ENCODE results near the gene SUN1. TPM values are rescaled to one million over a fixed set of nuclear protein-coding genes. Genes with fewer than 3 reads are reported as not detected.

The SUN1 gene
- total and polyA plus RNA-seq, 4 donors, result 24.8 to 162 (median 40.1) TPM

DNA sequence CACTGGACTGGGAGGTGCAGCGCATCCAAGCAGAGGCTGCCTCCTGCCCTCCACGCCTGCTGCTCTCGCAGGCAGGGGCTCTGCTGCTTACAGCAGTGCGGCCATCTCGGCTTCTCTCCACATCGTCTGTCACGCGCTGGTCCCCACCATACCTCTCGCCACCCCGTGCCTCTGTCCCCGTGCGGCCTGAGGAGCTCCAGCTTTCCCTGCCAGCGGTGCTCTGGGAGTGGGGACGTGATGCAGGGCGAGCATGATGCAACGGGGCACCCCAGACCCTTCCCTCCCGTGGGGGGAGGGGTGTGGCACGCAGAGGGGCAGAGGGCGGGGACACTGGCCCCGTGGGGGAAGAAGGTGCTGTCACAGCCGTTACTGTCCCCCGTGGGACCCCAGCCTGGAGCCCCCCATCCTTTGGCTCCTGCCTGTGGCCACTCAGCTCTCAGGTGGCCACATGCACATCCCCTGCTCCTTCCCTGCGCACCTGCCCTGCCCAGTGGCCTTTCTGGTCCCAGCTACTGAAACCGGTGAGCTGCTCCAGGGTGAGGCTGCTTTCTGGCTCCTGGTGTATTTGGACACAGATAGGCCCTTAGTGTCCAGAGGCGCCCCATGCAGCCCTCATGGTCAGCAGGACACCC lies 53.1 kb downstream of the SUN1 start (continued):
- no peak for TF ChIP-seq FOXA1 (IDR thresholded peaks at IDR 0.05)

DNA sequence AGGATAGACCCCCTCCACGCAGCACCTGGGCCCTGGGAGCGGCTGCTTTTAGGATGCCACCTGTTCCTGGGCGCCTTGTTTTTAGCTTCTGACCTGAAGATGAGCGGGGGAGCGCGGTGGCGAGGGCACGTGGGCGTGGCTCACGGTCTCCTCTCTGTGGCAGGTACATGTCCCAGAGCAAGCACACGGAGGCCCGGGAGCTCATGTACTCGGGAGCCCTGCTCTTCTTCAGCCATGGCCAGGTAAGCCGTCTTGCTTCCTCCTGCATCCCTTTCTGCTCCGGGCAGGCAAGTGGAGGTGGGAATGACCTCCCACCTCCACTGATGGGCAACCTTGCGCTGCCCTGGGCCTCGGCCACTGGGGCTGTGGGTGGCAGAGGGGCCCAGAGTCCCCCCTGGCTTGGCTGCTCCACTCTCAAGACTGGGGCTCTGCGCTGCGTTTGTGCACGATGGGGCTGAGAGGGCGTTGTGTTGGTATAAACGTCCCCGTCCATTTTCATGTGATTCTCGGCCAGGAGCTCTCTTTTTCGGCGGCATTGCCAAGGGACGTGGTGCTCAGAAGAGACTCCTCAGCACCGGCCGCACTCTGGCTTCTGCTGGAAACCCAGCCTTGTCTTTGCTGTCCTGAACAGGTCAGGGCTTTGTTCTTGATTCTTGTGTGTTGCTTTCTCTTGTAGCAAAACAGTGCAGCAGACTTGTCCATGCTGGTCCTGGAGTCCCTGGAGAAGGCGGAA lies 53.8 kb downstream of the SUN1 start:
- no peak overlapping the region for H3K4me3 ChIP-seq (ENCODE audit: low read depth in 1 of 3, low read length in 3 of 3)
- H3K9ac ChIP-seq (ENCODE audit: low read depth in 1 of 2, low read length in 2 of 2), result no peak overlapping the region
- no peaks in the 10 kb centered on the region for H3K27me3 ChIP-seq (ENCODE audit: control insufficient read depth in 4 of 4, insufficient read depth in 4 of 4, low read length in 3 of 4)
- peaks cover 3 to 9% (median 6%) of the 10 kb centered on the region in 4 donors for H3K36me3 ChIP-seq (ENCODE audit: control insufficient read depth in 4 of 4, insufficient read depth in 3 of 4, low read depth in 1 of 4, low read length in 3 of 4)
- DNase-seq (ENCODE audit: low spot score), result no peak
- TF ChIP-seq FOXA1 (IDR thresholded peaks at IDR 0.05) (no peak), JUND (IDR thresholded peaks at IDR 0.05) (no peak), GABPA (IDR thresholded peaks at IDR 0.05 in 1 of 2, conservative IDR thresholded peaks at IDR 0.05 in 1 of 2) (no peak), YY1 (IDR thresholded peaks at IDR 0.05) (no peak), RAD21 (IDR thresholded peaks at IDR 0.05) (no peak), RXRA (IDR thresholded peaks at IDR 0.05) (no peak), HNF4A (conservative IDR thresholded peaks at IDR 0.05) (no peak), TAF1 (conservative IDR thresholded peaks at IDR 0.05) (no peak), SP1 (IDR thresholded peaks at IDR 0.05) (no peak), FOXA2 (IDR thresholded peaks at IDR 0.05) (no peak), EGR1 (IDR thresholded peaks at IDR 0.05; ENCODE audit: low read depth in 2 of 2) (no peak)
- TF ChIP-seq, protein P1, sequence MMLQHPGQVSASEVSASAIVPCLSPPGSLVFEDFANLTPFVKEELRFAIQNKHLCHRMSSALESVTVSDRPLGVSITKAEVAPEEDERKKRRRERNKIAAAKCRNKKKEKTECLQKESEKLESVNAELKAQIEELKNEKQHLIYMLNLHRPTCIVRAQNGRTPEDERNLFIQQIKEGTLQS (IDR thresholded peaks at IDR 0.05), result no peak
- TF ChIP-seq, protein P2, sequence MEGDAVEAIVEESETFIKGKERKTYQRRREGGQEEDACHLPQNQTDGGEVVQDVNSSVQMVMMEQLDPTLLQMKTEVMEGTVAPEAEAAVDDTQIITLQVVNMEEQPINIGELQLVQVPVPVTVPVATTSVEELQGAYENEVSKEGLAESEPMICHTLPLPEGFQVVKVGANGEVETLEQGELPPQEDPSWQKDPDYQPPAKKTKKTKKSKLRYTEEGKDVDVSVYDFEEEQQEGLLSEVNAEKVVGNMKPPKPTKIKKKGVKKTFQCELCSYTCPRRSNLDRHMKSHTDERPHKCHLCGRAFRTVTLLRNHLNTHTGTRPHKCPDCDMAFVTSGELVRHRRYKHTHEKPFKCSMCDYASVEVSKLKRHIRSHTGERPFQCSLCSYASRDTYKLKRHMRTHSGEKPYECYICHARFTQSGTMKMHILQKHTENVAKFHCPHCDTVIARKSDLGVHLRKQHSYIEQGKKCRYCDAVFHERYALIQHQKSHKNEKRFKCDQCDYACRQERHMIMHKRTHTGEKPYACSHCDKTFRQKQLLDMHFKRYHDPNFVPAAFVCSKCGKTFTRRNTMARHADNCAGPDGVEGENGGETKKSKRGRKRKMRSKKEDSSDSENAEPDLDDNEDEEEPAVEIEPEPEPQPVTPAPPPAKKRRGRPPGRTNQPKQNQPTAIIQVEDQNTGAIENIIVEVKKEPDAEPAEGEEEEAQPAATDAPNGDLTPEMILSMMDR (IDR thresholded peaks at IDR 0.05; ENCODE audit: low read depth, low read length, missing input control), result no peak
- peaks cover 39 to 77% (median 60%) of the 10 kb centered on the region in 4 donors for H3K4me1 ChIP-seq (ENCODE audit: control insufficient read depth in 4 of 4, insufficient read depth in 4 of 4, low read length in 3 of 4)
- H3K27ac ChIP-seq (ENCODE audit: low read depth in 1 of 2, low read length in 2 of 2), result peak overlapping the region; percentile 84 to 88
- WGBS, result 89% methylated on average over 30 of the region's 30 CpGs
- no peaks in the 10 kb centered on the region for H3K9me3 ChIP-seq (ENCODE audit: control insufficient read depth in 4 of 4, low read length in 3 of 4)

DNA sequence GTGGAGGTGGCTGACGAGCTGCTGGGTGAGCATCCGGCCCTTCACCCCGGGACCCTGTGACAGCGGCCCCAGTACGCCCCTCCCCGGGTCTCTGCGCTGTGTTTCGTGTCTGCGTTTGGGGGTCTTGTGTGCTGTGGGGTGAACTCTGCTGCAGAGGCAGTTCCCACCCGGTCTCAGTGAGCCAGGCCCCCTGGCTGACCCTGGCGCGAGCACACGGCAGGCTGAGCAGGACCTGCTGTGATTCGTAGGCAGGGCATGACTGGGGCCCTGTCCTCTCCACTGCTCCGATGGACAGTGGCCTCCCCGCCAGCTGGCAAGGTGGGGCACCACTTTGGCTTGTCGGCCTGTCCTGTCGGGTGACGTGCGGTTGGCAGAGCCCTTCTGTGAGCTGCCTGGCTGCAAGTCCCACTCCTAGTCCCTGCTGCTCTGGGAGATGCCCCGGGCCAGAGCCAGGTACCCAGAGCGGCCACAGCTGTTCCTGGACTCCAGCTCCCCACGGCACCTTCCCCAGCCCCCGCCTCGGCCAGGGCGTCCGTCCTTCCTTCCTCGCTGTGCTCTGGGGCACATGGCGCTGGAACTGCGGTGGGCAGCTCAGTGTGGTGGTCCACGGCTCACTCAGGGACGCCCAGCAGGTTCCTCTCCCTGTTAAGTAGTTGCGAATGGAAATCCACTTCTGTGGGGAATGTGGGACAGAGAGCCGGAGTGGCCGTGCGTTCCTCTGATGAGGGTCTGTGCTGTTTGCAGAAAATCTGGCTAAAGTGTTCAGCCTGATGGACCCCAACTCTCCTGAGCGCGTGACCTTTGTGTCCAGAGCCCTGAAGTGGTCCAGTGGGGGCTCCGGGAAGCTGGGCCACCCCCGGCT lies 54.6 kb downstream of the SUN1 start:
- Histone ChIP-seq H3K4me3 (ENCODE audit: low read depth in 1 of 3, low read length in 3 of 3) (no peak overlapping the region), H3K27me3 (ENCODE audit: control insufficient read depth in 4 of 4, insufficient read depth in 4 of 4, low read length in 3 of 4) (no peaks in the 10 kb centered on the region), H3K36me3 (ENCODE audit: control insufficient read depth in 4 of 4, insufficient read depth in 3 of 4, low read depth in 1 of 4, low read length in 3 of 4) (peaks cover 11 to 17% (median 13%) of the 10 kb centered on the region in 4 donors), H3K27ac (ENCODE audit: low read depth in 1 of 2, low read length in 2 of 2) (peak overlapping the region; percentile 84 to 88), H3K9me3 (ENCODE audit: control insufficient read depth in 4 of 4, low read length in 3 of 4) (no peaks in the 10 kb centered on the region), H3K4me1 (ENCODE audit: control insufficient read depth in 4 of 4, insufficient read depth in 4 of 4, low read length in 3 of 4) (peaks cover 37 to 72% (median 58%) of the 10 kb centered on the region in 4 donors), H3K9ac (ENCODE audit: low read depth in 1 of 2, low read length in 2 of 2) (no peak overlapping the region)
- WGBS, result 78% methylated on average over 40 of the region's 40 CpGs
- DNase-seq (ENCODE audit: low spot score), result no peak
- no peak for TF ChIP-seq TAF1 (conservative IDR thresholded peaks at IDR 0.05)
- TF ChIP-seq JUND (IDR thresholded peaks at IDR 0.05), result no peak
- TF ChIP-seq EGR1 (IDR thresholded peaks at IDR 0.05; ENCODE audit: low read depth in 2 of 2), result no peak
- TF ChIP-seq FOXA1 (IDR thresholded peaks at IDR 0.05), result no peak
- TF ChIP-seq FOXA2 (IDR thresholded peaks at IDR 0.05), result no peak
- TF ChIP-seq, protein P3, sequence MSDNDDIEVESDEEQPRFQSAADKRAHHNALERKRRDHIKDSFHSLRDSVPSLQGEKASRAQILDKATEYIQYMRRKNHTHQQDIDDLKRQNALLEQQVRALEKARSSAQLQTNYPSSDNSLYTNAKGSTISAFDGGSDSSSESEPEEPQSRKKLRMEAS (IDR thresholded peaks at IDR 0.05), result no peak
- TF ChIP-seq NR2F2 (IDR thresholded peaks at IDR 0.05), result no peak
- TF ChIP-seq GABPA (IDR thresholded peaks at IDR 0.05 in 1 of 2, conservative IDR thresholded peaks at IDR 0.05 in 1 of 2), result no peak
- TF ChIP-seq YY1 (IDR thresholded peaks at IDR 0.05), result no peak
- TF ChIP-seq, protein P2 (IDR thresholded peaks at IDR 0.05; ENCODE audit: low read depth, low read length, missing input control), result no peak
- TF ChIP-seq, protein P4, sequence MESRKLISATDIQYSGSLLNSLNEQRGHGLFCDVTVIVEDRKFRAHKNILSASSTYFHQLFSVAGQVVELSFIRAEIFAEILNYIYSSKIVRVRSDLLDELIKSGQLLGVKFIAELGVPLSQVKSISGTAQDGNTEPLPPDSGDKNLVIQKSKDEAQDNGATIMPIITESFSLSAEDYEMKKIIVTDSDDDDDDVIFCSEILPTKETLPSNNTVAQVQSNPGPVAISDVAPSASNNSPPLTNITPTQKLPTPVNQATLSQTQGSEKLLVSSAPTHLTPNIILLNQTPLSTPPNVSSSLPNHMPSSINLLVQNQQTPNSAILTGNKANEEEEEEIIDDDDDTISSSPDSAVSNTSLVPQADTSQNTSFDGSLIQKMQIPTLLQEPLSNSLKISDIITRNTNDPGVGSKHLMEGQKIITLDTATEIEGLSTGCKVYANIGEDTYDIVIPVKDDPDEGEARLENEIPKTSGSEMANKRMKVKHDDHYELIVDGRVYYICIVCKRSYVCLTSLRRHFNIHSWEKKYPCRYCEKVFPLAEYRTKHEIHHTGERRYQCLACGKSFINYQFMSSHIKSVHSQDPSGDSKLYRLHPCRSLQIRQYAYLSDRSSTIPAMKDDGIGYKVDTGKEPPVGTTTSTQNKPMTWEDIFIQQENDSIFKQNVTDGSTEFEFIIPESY (IDR thresholded peaks at IDR 0.05), result no peak
- no peak for TF ChIP-seq RAD21 (IDR thresholded peaks at IDR 0.05)
- TF ChIP-seq HNF4A (conservative IDR thresholded peaks at IDR 0.05), result no peak
- no peak for TF ChIP-seq RXRA (IDR thresholded peaks at IDR 0.05)
